SK-N-MC (cell line): ENCODE data around the gene NCOA6.

Experiments used
- DNase-seq: peaks from one replicate; pipeline ENCODE4 v3.0.0-alpha.2; 2011; ENCODE audit warnings: low read depth, low spot score
- H3K27ac ChIP-seq: fragments of 200-600 bp; sonication (generic); 2 replicates; pipeline ENCODE4 v1.5.1; 2016; ENCODE audit warnings: mixed run types
- H3K36me3 ChIP-seq: fragments of 200-600 bp; sonication (generic); 2 replicates; pipeline ENCODE4 v1.6.1; 2017; ENCODE audit warnings: antibody characterized with exemption, low read length, mixed read lengths; ENCODE audit not compliant: insufficient read depth
- H3K4me3 ChIP-seq: fragments of 200-600 bp; sonication (generic); 2 replicates; pipeline ENCODE4 v1.5.1; 2016
- H3K9ac ChIP-seq: fragments of 200-600 bp; sonication (generic); 2 replicates; pipeline ENCODE4 v1.8.0; 2017; ENCODE audit warnings: mixed run types, mixed read lengths; ENCODE audit not compliant: insufficient read length
- H3K9me3 ChIP-seq: fragments of 200-600 bp; sonication (generic); 2 replicates; pipeline ENCODE4 v1.6.1; 2017; ENCODE audit warnings: low read depth, mild to moderate bottlenecking, antibody characterized with exemption, low read length, moderate library complexity, mixed read lengths
- EZH2 ChIP-seq: fragments of 200-600 bp; sonication (generic); IDR thresholded peaks from one replicate; pipeline ENCODE4 v1.6.1; 2017; ENCODE audit warnings: antibody characterized with exemption
- FOXP2 ChIP-seq: optimal IDR thresholded peaks from 2 replicates; pipeline ENCODE3; 2011; ENCODE audit warnings: mild to moderate bottlenecking, moderate library complexity; ENCODE audit not compliant: insufficient read depth; ENCODE audit errors: extremely low read length, control extremely low read depth
- POLR2AphosphoS5 ChIP-seq: IDR thresholded peaks from 2 replicates; pipeline ENCODE4 v1.6.1; 2012; ENCODE audit warnings: mild to moderate bottlenecking, low read depth, low read length, borderline replicate concordance

The NCOA6 gene

DNA sequence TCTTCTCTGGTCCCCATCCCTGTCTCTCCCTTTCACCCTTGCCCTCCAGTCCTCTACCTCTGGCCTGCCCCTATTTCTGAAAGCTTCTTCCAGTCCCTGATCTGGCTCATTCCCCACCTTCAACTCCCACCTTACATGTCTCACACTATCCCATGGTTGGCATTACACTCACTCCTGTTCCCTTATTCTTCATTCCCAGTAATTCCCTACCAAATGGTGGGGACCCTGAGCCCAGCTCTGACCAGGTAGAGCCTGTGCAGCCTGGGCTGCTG lies 114.9 kb downstream of the NCOA6 start:
- Histone ChIP-seq H3K27ac (no peak overlapping the region), H3K4me3 (peak overlapping the region; percentile 94; the same call in 1 of the 2 replicates), H3K9ac (no peak overlapping the region), H3K36me3 (peaks cover 14% of the 10 kb centered on the region), H3K9me3 (no peaks in the 10 kb centered on the region)
- TF ChIP-seq EZH2 (no peak), FOXP2 (no peak), POLR2AphosphoS5 (no peak)
- no peak for DNase-seq

DNA sequence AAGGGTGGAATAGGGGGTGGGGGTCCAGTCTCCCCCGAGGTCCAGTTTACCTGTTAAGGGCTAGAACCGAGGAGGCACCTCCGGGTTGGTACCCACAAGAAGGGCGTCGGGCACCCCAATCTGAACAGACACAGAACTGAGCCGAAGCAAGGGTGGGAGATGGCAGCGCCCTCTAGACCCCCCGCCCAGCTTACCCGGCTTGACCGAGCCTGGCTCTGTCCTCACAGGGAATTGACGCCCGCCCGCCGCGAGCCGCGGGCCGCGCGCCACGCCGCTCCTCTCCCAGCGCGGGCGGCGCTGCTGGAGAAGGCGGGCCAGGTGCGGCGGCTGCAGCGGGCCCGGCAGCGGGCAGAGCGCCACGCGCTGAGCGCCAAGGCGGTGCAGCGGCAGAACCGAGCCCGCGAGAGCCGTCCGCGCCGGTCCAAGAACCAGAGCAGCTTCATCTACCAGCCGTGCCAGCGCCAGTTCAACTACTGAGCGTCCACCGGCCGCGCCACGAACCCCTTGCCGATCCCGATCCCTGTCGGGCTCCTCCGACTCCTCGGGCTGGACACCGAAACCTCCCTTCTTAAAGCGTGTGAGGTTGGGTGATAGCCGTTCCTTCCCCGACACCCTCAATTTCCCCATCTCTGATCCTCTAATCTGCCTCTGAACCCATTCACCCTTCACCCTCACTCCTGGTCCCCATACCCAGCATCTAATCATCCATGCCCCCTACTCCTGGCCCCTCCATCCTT lies 115.5 kb downstream of the NCOA6 start:
- peak overlapping the region; percentile 94 for H3K4me3 ChIP-seq
- DNase-seq: no peak
- H3K27ac ChIP-seq: no peak overlapping the region
- no peaks in the 10 kb centered on the region for H3K9me3 ChIP-seq
- H3K36me3 ChIP-seq: peaks cover 9% of the 10 kb centered on the region; the same call in 1 of the 2 replicates
- H3K9ac ChIP-seq: peak overlapping the region; percentile 75
- TF ChIP-seq FOXP2: no peak
- no peak for TF ChIP-seq POLR2AphosphoS5

DNA sequence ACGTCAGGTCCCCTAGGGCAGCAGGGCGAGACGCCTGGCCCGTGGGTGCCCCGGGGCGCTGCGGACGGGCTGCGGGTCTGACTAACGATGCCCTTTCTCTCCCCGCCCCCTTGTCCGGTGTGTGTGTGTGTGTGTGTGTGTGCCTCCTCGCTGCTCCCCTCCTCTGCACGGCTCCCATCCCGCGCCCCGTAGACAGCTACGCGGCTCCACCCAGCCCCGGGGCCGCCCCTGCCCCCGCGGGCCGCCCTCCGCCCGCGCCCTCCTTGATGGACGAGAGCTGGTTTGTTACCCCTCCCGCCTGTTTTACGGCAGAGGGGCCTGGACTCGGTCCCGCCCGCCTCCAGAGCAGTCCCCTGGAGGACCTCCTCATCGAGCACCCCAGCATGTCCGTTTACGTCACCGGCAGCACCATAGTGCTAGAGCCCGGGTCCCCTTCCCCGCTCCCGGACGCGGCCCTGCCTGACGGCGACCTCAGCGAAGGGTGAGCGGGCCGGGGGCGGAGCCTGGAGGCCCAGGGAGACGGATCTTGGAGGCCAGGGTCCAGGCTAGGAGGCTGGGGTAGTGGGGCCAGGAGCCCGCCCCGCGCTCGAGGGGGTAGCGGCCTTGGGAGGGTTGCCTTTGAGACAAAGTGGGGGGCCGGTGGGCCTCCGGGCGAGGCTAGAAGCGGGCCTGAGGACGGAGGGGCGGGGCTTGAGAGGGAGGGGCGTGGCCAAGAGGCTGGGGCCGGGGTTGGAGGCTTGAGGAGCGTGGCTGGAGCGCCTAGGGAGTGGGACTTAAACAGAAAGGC lies 116.2 kb downstream of the NCOA6 start:
- Histone ChIP-seq H3K4me3 (peak overlapping the region; percentile 94), H3K36me3 (peaks cover 1% of the 10 kb centered on the region; the same call in 1 of the 2 replicates), H3K9me3 (no peaks in the 10 kb centered on the region), H3K9ac (peak overlapping the region; percentile 75), H3K27ac (no peak overlapping the region; the same call in 1 of the 2 replicates)
- TF ChIP-seq EZH2 (no peak), POLR2AphosphoS5 (peak; percentile 2; the same call in 1 of the 2 replicates), FOXP2 (no peak)
- DNase-seq: no peak

DNA sequence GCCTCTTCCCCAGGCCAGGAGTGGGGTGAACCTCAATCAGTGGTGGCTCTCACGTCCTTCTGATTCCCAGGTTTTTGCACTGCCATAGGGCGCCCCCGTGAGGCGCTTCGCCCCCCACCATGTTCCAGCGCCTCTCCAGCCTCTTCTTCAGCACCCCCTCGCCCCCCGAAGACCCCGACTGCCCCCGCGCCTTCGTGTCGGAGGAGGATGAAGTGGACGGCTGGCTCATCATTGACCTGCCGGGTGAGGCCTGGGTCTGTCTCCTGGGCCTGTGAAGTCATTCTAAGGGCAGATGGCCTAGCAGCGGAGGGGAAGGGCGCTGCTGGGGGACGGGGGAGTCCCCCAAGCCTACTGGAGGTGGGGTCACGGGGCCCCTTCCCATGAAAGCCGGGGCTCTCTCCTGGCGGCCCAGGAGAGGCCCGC lies 116.8 kb downstream of the NCOA6 start:
- no peaks in the 10 kb centered on the region for H3K9me3 ChIP-seq
- TF ChIP-seq FOXP2 (no peak), EZH2 (no peak), POLR2AphosphoS5 (no peak)
- peak overlapping the region; percentile 94 for H3K4me3 ChIP-seq
- H3K36me3 ChIP-seq: no peaks in the 10 kb centered on the region
- no peak overlapping the region for H3K9ac ChIP-seq
- H3K27ac ChIP-seq: no peak overlapping the region
- DNase-seq: no peak

DNA sequence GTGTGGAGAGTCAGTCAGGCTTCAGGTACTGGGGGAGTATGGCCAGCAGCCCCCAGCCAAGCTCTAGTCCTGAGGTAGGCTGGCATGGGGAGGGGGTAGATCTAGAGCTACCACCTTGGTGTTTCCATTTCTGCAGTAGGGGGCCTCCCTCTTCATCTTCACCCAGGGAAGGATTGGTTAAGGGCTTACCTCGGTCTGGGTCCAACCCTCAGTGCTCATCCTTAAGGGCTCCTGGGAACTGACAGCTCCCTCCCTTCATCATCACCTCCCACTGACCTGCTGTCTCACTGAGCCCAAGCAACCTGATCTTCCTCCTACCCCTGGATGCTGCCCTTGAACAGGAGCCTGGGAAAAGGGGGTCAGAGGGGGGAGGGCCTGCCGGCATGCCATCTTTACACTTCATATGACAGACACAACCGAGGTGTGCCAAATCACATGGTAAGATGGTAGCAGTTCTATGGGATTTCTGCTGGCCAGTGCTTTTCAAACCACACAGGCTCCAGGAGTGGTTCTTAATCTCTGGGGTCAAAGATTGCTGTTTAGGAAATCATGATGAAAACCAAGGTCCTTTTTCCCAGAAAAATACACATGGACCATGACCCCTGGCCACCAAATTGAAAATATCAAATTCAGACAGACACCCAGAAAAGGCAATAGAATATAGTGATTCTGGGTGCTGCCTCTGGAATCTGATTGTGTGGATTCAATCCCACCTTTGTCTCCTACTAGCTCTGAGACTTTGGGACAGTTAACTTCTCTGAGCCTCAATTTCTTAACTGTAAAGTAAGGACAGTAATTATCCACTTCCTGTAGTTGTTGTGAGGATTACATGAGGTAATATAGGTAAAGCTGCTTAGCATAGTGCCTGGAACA lies 118.3 kb downstream of the NCOA6 start:
- Histone ChIP-seq H3K9me3 (no peaks in the 10 kb centered on the region), H3K4me3 (no peak overlapping the region), H3K9ac (no peak overlapping the region), H3K36me3 (no peaks in the 10 kb centered on the region), H3K27ac (no peak overlapping the region)
- no peak for DNase-seq
- TF ChIP-seq EZH2 (no peak), POLR2AphosphoS5 (no peak), FOXP2 (no peak)

DNA sequence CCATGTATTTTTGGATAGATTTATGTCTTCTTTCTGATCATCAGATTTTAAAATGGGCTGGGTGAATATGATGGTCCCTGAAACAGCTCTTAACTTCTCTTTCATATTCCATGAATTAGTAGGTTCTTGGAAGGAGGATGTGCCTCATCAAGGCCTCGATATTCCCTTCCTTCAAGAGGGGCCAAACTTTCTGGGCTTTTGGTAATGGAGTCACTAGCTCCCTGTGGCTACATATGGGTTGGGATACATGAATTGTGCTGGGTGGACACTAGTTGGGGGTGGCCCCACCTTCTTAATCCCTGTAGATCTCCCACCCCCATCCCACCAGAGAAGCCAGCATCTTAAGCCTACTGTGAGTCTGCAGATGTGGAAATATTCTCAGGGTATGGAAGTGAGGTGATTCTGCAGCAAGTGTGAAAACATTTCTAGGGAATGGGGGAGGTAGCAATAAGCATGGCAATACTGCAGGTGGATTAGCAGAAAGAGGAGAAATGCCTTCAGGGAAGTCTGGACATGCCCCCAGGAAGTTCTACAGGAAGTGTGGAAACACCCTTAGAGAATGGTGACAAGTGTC lies 119.1 kb downstream of the NCOA6 start:
- Histone ChIP-seq H3K9ac (no peak overlapping the region), H3K9me3 (no peaks in the 10 kb centered on the region), H3K4me3 (no peak overlapping the region), H3K36me3 (no peaks in the 10 kb centered on the region), H3K27ac (no peak overlapping the region)
- no peak for DNase-seq
- no peak for TF ChIP-seq POLR2AphosphoS5
- no peak for TF ChIP-seq FOXP2
- TF ChIP-seq EZH2: no peak

DNA sequence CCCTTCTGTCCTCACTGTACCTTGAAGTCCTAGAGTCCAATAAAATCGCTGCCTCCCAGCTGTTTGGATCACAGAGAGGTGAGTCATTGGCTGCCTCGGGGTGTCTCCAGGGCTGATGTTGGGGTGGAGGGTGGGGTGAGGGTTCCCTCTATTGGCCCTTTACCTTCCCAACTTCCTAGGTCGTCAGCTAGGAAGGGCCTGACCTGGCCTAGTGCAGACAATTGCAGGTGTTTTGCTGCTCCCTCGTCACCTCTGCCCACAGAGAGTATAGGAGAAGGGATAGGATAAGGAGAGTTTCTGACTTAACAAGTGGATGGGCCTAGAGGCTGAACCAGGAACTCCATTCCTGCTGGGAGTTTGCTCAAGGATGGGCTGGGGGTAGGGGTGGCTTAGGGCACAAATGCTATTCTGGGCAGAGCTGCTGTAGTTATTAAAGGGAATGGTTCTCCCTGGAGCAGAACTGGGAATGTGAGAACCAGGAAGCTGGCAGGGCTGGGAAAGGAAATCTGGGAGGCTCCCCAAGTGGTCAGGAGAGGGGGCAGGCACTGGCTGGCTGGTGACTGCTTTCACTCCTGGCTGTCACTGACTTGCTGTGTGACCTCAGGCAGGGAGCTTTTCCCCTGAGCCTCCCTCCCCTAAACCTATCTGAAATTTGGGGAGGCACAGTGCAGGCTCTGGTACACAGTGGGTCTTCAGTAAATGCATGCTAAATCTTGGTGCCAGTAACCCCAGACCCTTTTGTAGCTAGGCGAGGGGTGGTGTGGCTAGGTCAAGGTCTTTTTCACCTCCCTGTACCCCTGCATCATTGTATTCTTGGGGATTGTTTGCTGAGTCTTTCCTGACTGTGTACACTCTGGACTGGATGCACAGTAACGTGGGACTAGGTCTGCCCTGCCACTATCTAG lies 119.8 kb downstream of the NCOA6 start:
- no peak overlapping the region for H3K27ac ChIP-seq
- H3K36me3 ChIP-seq: no peaks in the 10 kb centered on the region
- H3K9ac ChIP-seq: no peak overlapping the region
- H3K9me3 ChIP-seq: no peaks in the 10 kb centered on the region
- TF ChIP-seq POLR2AphosphoS5 (no peak), EZH2 (no peak), FOXP2 (no peak)
- no peak for DNase-seq
- peak overlapping the region; percentile 87; the same call in 1 of the 2 replicates for H3K4me3 ChIP-seq

DNA sequence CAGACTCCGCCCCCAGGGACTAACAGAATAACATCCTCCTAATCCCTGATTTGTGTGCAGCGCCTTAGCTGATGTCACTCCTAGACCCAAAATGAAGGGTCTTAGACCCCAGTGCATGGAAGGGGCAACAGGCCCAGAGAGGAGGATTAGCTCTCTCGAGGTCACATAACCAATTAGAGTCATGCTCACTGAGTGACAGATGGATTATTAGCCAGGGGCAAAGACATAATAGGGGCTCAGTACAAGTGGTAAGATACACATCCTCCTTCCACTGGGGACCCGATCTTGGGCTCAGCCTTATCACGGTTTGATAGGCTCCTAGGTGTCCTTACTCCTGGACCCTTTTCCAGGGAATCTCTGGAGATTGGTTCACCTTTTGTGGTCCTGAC lies 120.4 kb downstream of the NCOA6 start:
- Histone ChIP-seq H3K4me3 (peak overlapping the region; percentile 87), H3K36me3 (no peaks in the 10 kb centered on the region), H3K9me3 (no peaks in the 10 kb centered on the region), H3K27ac (no peak overlapping the region), H3K9ac (no peak overlapping the region)
- TF ChIP-seq POLR2AphosphoS5 (no peak), FOXP2 (no peak), EZH2 (no peak)
- DNase-seq: no peak
